Measurements from ENCODE around the gene CIRBP. TPM values are rescaled to one million over a fixed set of nuclear protein-coding genes. Genes with fewer than 3 reads are reported as not detected.
A peak's percentile ranks its signal among the peaks of the same experiment; 100 is the strongest.

The CIRBP gene
- total and polyA plus RNA-seq, 2 of the 13 experiments (the other 11 are each of a cell fraction or from before 2014, with no cell fraction given): 133 to 140 TPM

GRCh38 chr19:1241417-1242095 lies 27.6 kb upstream of the CIRBP start, which contains the start of gene ATP5F1D (continued):
- TF ChIP-seq THAP9 (CRISPR knock-in tag; IDR thresholded peaks at IDR 0.05; ENCODE audit: borderline replicate concordance) (no peak), ZNF569 (CRISPR knock-in tag; IDR thresholded peaks at IDR 0.05; ENCODE audit: borderline replicate concordance) (no peak), MXI1 (IDR thresholded peaks at IDR 0.05; ENCODE audit: borderline replicate concordance, low read depth, low read length) (peak; percentile 93; the same call in 1 of the 3 replicates), SATB2 (CRISPR knock-in tag; IDR thresholded peaks at IDR 0.05) (no peak), HIC2 (CRISPR knock-in tag; IDR thresholded peaks at IDR 0.05; ENCODE audit: low read depth) (no peak), ZNF496 (CRISPR knock-in tag; IDR thresholded peaks at IDR 0.05; ENCODE audit: insufficient replicate concordance) (no peak), FLYWCH1 (CRISPR knock-in tag; IDR thresholded peaks at IDR 0.05) (no peak), TRAFD1 (CRISPR knock-in tag; IDR thresholded peaks at IDR 0.05; ENCODE audit: borderline replicate concordance) (no peak), RBFOX2 (IDR thresholded peaks at IDR 0.05; ENCODE audit: low read depth, low read length) (peak; percentile 87), ZSCAN29 (CRISPR knock-in tag; conservative IDR thresholded peaks at IDR 0.05) (no peak), ZNF766 (CRISPR knock-in tag; IDR thresholded peaks at IDR 0.05; ENCODE audit: borderline replicate concordance) (peak; percentile 33; the same call in 1 of the 2 replicates), ZNF331 (CRISPR knock-in tag; IDR thresholded peaks at IDR 0.05) (peak; percentile 37; the same call in 1 of the 2 replicates), FUBP1 (CRISPR knock-in tag; IDR thresholded peaks at IDR 0.05; ENCODE audit: borderline replicate concordance) (no peak), ZBTB8A (CRISPR knock-in tag; IDR thresholded peaks at IDR 0.05; ENCODE audit: borderline replicate concordance, low read depth) (no peak), MXD1 (CRISPR knock-in tag; IDR thresholded peaks at IDR 0.05) (peak; percentile 66; the same call in 1 of the 2 replicates), FOXA3 (CRISPR knock-in tag; IDR thresholded peaks at IDR 0.05) (peak; percentile 39), EP300 (IDR thresholded peaks at IDR 0.05; ENCODE audit: low read depth in 2 of 2, low read length in 2 of 2) (no peak), EP300 (CRISPR knock-in tag; IDR thresholded peaks at IDR 0.05; ENCODE audit: borderline replicate concordance) (no peak)

Data from HepG2 (cell line).